Measurements from ENCODE around the gene RIC8B. TPM values are rescaled to one million over a fixed set of nuclear protein-coding genes. Genes with fewer than 3 reads are reported as not detected.

Gene RIC8B
- total RNA-seq, 1 experiment from 2014 or later, result 29.0 TPM

GRCh38 chr12:106773286-106774004, 1.0 kb upstream of the RIC8B start:
- H3K27me3 ChIP-seq (ENCODE audit: insufficient read depth, low read length), result no peaks in the 10 kb centered on the region
- no peak for DNase-seq
- H3K23me2 ChIP-seq (ENCODE audit: insufficient read length, low read depth, low read length, poor library complexity, severe bottlenecking), result peaks cover 6% of the 10 kb centered on the region
- H4K8ac ChIP-seq (replicated peaks; ENCODE audit: insufficient read length, low read depth, low read length), result no peak overlapping the region
- no peak overlapping the region for H4K5ac ChIP-seq (ENCODE audit: insufficient read length, low read depth, low read length)
- no peak overlapping the region for H3K4ac ChIP-seq (ENCODE audit: low read depth, low read length)
- no peak overlapping the region for H3K18ac ChIP-seq (ENCODE audit: insufficient read length, low read depth, low read length)
- no peak overlapping the region for H2BK5ac ChIP-seq (ENCODE audit: insufficient read length, low read length)
- peak overlapping the region; percentile 90 to 98 for H3K4me3 Mint-ChIP-seq
- peak overlapping the region; percentile 74 for H3K9ac ChIP-seq (ENCODE audit: extremely low read depth, insufficient read length, low read length)
- no peaks in the 10 kb centered on the region for H3K79me1 ChIP-seq (ENCODE audit: insufficient read depth, low read depth, low read length, poor library complexity, severe bottlenecking)
- H2BK12ac ChIP-seq (ENCODE audit: insufficient read length, low read depth, low read length), result no peak overlapping the region
- H3K9me3 ChIP-seq (ENCODE audit: control insufficient read depth, low read depth, low read length), result no peaks in the 10 kb centered on the region
- H3K14ac ChIP-seq (ENCODE audit: insufficient read depth, low read length), result no peak overlapping the region
- H3K4me2 ChIP-seq (ENCODE audit: insufficient read depth, insufficient read length, low read length), result peak overlapping the region; percentile 55
- H3K27me3 Mint-ChIP-seq (ENCODE audit: low read depth), result no peaks in the 10 kb centered on the region
- H3K9me3 Mint-ChIP-seq, result no peaks in the 10 kb centered on the region
- peaks cover 14% of the 10 kb centered on the region; the same call in 1 of the 2 replicates for H3K4me1 ChIP-seq (ENCODE audit: insufficient read depth, low read length)
- H2BK120ac ChIP-seq (ENCODE audit: low read depth, low read length, poor library complexity, severe bottlenecking), result no peak overlapping the region
- H2BK20ac ChIP-seq (ENCODE audit: low read depth, low read length, poor library complexity, severe bottlenecking), result no peak overlapping the region
- H2BK15ac ChIP-seq (ENCODE audit: low read depth, low read length), result no peak overlapping the region
- H3K27ac Mint-ChIP-seq, result peak overlapping the region; percentile 96 to 99 (median 97)
- peaks cover 0 to 8% (median 0%) of the 10 kb centered on the region in 3 experiments; a peak in 5 of 7 replicates for H3K36me3 Mint-ChIP-seq (ENCODE audit: insufficient read depth in 1 of 3, low read depth in 3 of 3)
- no peak for TF ChIP-seq CTCF (conservative IDR thresholded peaks at IDR 0.05)
- no peak overlapping the region for H3K23ac ChIP-seq (ENCODE audit: insufficient read length, low read depth, low read length)
- H3K27ac ChIP-seq (ENCODE audit: insufficient read length, low read depth, low read length), result peak overlapping the region; percentile 13
- H3T11ph ChIP-seq (ENCODE audit: low read length), result no peak overlapping the region
- H3K79me2 ChIP-seq (ENCODE audit: insufficient read depth, low read length), result peaks cover 20% of the 10 kb centered on the region
- no CpG with 5 or more reads among the region's 25 CpGs for WGBS (ENCODE audit: extremely low coverage, insufficient read length, low lambda C conversion rate)
- peaks cover 38 to 60% of the 10 kb centered on the region in 2 experiments for H3K4me1 Mint-ChIP-seq
- no peak overlapping the region for H2AK5ac ChIP-seq (ENCODE audit: insufficient read length, low read length)
- no peak overlapping the region for H2AFZ ChIP-seq (ENCODE audit: low read length)
- no peak overlapping the region for H3K56ac ChIP-seq (ENCODE audit: insufficient read length, low read depth, low read length)
- no peak overlapping the region for H4K91ac ChIP-seq (ENCODE audit: insufficient read length, low read depth, low read length)
- H4K20me1 ChIP-seq (ENCODE audit: control insufficient read depth, insufficient read depth, insufficient read length), result no peaks in the 10 kb centered on the region

Measured in H9 (cell line).